GM21381 (cell line): ENCODE results near the gene WDFY3.

ENCODE experiments used
- ATAC-seq: cut with Tn5 transposase; IDR thresholded peaks from one replicate; pipeline ENCODE4 v1.9.1; 2021; ENCODE audit warnings: mild to moderate bottlenecking, moderate library complexity; ENCODE audit not compliant: unreplicated experiment

Gene WDFY3

DNA sequence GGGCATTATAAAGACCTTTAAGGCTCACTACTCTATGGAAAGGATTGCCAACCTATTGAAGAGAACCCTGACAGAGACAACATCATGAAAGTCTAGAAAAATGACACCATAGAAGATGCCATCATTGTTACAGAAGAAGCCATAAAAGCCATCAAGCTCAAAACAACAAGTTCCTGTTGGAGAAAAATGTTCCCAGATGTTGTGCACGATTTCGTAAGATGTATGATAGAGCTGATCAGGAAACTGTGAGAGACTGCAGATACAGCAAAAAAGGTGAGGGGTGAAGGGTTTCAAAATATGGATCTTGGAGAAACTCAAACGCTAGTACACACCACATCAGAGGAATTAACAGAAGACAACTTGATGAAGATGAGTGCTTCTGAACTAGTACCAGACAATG lies 53.3 kb downstream of the WDFY3 start:
- ATAC-seq, result no peak

DNA sequence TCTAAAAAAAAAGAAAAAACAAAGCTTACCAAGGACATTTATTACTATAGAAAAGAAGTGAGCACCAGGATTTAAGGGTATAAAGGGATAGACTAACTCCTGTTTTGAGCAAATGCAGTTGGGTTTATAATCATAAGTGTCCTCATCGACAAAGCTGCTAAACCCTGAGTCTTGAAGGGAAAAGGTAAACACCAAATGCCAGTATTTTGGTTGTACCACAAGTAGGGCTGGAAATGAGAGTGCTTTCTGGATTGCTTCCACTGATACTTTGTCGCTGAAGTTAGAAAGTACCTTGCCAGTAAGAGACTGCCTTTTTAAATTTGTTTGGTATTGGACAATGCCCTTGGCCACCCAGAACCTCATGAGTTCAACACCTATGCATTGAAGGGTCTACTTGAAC lies 53.7 kb downstream of the WDFY3 start:
- no peak for ATAC-seq

DNA sequence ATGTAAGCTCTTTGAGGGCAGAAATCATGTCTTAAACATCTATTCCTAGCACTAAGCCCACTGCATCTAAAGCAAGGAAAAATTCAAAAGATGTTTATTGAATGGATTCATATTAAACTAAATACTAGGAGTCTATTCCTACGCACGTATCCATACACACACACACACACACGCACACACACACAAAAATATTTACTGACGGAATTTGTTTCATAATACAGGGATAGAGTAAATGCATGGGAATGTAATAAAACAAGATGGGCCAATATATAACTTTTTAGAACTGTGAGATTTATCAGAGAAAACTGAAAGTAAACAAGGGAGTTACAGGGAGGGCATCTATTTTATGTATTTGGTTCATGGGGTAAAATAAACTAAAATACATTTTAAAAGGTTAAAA lies 57.6 kb downstream of the WDFY3 start:
- ATAC-seq, result no peak

DNA sequence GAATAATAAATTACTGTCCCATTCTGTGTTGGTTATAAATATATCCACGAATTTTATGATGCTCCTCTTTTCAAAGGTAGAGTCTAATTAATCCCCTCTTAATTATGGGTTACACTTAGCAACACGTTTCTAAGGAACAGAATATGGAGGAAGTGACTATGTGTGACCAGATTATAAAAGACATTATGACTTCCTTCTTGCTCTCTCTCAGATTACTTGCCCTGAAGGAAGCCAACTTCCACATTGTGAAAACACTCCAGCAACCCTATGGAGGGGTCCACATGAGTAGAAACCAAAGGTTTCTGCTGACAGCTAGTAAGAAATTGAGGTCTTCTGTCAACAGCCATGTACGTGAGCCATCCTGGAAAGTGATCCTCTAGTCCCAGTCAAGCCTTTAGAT lies 59.3 kb downstream of the WDFY3 start:
- ATAC-seq, result no peak

DNA sequence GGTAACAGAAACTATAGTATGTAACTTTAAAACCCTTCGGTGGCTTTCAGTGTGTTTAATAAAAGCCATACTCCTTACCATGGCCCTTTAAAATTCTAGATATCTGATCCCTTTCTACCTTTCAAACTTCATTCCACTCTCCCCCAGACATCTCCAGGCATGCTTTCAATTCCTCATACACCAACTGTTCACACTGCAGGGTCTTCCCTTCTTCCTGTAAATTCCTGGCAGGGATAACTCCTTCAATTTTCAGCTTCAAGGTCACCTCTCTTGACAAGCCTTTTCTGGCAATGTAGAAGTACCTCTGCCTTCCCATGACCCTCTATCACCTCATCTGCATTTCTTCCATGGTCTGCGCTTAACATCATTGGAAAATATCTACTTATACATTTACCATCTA lies 60.8 kb downstream of the WDFY3 start:
- ATAC-seq, result no peak

DNA sequence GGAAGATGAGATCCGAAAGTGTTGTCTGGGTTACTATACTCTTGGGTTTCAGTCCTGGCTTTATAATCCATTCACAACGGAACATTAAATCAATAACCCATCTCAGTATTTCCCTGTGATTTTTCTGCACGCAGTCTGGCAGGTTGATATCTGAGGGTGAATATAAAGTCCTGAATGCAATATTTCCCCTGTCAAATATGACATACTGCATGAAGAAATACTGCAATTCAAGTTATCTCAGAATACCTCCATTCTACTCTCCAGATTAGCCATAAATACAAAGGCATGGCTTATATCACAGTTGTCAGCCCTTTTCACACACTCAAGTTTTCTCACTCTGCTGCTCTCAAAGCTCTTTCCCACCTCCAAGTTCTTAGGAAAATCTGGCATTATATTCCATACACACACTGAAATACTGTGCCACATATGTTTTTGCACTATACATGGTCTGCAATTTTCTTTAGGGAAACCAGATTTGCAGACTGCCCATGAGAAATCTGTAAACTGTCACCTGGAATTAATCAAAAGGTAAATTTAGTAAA lies 64.7 kb downstream of the WDFY3 start:
- ATAC-seq, result no peak

DNA sequence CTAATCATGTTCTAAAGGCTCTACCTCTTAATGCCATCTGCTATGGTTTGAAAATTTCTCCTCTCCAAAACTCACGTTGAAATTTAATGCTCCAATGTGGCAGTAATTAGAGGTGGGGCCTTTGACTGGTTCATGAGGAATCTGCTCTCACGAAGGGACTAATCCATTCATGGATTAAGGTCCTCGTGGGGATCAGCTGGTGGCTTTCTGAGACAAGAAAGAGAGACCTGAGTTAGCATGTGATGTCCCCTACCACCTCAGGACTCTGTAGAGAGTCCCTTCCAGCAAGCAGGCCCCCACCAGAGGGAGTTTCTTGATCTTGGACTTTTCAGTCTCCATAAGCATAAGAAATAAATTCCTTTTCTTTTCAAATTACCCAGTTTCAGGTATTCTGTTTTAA lies 65.3 kb downstream of the WDFY3 start:
- no peak for ATAC-seq

DNA sequence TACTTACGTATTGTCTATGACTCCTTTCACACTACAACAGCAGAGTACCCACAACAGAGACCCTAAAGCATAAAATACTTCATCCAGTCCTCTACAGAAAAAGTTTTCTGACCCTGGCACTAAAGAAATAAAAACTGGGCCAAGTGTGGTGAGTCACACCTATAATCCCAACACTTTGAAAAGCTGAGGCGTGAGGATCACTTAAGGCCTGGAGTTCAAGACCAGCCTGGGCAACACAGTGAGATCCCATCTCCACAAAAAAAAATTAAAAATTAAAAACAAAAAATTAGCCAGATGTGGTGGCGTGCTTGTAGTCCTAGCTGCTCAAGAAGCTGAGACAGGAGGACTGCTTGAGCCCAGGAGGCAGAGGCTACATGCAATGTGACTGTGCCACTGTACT lies 66.9 kb downstream of the WDFY3 start:
- ATAC-seq, result no peak

DNA sequence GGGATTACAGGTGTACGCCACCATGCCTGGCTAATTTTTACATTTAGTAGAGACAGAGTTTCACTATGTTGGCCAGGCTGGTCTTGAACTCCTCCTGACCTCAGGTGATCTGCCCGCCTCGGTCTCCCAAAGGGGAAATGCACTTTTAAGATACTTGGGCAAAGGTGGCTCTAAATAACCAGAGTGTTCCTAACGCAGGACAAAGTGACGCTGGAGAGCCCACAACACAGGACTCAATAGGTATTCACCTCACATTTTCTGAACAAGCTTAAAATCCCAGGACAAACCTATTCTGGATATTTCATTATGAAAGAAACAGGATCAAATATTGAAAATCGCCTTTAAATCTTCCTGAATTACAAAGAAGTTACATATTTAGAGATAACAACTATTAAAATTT lies 69.0 kb downstream of the WDFY3 start:
- no peak for ATAC-seq

DNA sequence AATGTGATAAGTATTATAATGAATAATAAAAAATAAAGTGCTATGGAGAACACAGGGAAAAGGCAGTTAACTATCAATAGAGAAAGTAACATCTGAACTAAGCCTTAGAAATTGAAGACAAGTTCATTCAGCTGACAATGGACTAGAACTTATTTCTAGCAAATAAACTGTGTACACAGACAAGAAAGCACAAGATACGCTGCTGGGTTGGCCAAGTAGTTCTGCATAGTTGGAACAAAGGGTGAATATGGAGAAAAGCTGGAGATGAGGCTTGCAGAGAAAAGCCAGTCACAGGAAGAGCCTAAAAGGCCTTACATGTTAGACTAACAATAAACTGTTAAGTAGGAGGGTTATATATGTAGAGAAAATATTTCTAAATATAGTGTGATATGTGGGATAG lies 71.2 kb downstream of the WDFY3 start:
- no peak for ATAC-seq

DNA sequence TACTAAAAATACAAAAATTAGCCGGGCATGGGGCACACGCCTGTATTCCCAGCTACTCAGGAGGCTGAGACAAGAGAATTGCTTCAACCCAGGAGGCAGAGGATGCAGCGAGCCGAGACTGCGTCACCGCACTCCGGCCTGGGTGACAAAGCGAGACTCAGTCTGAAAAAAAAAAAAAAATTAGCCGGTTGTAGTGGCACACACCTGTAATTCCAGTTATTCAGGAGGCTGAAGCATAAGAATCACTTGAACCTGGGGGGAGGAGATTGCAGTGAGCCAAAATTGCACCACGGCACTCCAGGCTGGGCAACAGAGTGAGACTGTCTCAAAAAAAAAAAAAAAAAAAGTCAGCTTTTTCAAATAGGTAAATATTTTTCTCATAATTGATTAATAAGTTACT lies 71.9 kb downstream of the WDFY3 start:
- ATAC-seq, result no peak

DNA sequence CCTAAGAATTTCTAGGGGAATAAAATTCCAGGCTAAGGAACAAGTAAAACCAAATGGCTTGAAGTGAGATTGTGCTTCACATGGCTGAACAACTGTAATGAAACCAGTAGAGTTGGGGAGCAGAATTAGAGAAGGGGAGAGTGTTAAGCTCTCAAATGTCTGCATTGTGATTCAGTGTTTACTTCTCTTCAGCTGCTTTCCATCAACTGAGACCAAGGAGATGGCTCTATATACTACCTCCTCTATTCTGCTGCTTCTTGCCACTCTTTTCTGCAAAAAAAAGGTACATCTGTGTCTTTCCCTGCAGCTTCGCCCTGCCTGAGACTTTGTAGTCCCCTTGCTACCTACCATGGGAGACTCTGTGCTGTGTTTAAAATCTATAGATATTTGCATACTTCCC lies 73.5 kb downstream of the WDFY3 start:
- ATAC-seq, result no peak

DNA sequence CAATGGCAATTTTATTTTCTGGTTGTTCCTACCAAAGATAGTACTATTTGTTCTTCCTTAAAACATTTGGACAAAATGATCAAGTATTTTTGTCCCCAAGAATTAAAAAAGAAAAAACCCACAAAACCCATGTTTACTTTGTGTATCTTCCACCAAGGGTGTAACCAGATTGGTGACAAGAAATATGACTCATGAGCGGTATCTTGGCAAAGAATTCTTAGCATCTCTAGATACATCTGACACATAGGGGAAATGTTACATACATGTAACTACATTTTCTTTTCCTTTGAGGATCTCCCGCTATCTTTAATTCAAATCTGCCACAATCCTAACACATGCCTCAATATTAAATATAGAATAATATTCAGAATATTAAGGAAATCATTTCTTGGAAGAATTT lies 78.7 kb downstream of the WDFY3 start:
- no peak for ATAC-seq

DNA sequence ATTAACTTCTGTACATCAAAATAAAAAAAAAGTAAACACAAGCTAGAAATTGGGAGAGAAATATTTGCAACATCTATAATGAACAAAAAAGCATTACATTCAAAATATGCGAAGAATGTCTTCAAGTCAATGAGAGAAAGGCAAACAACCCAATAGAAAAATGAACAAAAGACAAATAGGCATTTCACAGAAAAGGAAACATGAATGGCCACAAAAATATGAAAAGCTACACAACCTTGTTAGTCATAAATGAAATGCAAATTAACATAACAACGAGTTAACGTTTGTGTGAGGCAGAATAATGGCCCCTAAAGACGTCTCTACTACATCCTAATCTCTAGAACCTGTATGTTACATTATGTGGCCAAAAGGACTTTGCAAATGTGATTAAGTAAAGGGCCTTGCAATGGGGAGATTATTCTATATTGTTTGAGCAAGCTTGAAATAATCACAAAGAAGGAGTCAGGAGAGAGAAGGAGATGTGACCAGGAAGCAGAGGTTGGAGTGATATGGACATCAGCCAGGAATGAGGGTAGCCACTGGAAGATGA lies 86.8 kb downstream of the WDFY3 start:
- ATAC-seq, result no peak

DNA sequence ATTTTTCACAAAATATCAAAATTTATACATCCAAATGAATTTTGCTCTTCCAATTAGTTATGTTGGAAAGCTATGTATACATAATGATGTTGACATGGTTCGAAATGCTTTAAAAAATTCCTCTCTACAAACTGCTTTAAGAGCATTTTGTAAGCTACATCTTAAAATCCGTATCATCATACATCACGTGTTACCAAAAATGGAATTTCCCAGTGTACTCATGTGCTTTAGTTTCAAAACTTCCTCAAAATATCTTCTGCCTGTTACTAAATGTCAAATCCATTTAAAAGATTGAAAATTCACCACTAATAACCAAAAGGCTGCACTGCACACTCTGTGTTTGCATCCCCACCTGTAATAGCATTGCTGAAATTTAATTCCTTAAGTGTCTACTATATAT lies 87.9 kb downstream of the WDFY3 start:
- no peak for ATAC-seq

DNA sequence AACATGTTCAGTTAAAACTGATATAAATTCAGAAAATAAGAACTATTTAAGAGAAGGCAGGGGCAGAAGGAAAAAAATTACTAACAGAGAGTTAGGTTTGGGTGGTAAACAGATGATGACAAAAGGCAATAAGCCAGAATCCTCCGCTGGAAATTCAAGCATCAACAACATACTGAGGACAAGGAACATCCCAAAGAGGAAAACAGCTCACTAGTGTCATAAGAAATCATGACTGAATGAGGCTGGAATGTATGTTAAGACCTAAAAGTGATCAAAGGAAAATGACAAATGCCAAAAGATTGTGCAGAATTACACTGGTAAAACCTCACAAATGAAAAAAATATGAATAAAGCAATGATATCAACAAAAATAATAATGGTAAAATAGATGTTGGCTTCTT lies 88.4 kb downstream of the WDFY3 start:
- no peak for ATAC-seq

DNA sequence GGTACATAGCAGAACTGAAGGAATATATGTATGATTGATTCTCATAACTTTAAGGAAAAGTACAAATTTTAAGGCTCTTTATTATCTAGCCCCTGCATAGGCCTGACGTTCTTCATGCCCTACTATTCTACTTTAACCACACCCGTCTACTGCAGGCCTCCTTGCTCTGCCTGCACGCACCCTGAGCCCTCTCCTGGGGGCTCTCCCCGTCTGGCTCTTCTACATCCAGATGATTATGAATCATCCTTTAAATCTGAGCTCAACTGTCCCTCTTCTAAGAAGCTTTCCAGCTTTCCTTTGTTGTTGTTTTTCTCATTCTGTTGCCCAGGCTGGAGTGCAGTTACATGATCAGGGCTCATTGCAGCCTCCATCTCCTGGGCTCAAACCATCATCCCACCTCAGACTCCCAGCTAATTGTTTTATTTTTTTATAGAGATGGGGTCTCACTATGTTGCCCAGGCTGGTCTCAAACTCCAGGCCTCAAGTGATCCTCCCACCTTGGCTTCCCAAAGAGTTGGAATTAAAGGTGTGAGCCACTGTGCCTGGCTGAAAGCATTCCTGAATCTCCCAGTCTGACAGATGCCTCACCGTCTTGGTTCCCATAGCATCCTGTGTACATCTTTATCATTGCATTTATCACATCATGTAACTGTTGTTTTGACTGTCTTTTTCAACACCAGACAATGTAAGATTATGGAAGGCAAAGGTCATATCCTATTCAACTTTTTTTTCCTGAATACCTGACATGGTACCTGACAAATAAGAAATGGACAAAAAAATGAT lies 89.2 kb downstream of the WDFY3 start:
- no peak for ATAC-seq

DNA sequence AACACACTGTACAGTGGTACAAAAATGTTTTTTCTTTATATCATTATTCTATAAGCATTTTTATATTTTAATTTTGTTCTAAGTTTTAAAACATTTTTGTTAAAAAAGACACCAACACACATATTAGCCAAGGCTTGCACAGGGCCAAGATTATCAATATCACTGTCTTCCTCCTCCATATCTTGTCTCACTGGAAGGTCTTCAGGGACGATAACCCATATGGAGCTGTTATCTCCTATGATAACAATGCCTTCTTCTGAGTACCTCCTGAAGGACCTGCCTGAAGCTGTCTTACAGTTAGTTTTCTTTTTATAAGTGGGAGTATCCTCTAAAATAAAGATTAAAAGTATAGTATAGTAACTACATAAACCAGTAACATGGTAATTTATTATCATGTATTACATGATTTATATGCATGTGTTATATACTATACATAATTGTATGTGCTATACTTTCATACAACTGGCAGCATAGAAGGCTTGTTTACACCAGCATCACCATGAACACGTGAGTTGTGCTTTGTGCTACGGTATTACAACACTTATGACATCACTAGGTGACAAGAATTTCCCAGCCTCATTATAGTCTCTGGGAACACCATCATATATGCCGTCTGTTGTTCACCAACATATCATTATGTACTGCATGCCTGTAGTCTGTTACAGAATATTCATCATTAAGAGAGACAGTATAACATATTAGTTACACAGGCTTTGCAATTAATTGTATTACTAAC lies 90.7 kb downstream of the WDFY3 start:
- no peak for ATAC-seq

DNA sequence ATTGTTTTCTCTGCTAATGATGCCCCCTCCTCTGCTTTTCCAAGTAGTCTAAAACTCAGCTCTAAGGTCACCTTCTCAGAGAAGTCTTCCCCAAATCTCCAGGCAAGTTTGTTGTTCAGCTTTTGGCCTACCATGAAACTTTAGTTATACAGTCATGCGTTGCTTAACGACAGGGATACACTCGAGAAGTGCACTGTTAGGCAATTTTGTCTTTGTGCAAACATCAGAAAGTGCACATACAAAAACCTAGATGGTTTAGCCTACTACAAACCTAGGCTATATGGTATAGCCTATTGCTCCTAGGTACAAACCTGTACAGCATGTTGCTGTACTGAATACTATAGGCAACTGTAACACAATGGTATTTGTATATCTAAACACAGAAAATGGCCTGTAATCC lies 91.9 kb downstream of the WDFY3 start:
- no peak for ATAC-seq

DNA sequence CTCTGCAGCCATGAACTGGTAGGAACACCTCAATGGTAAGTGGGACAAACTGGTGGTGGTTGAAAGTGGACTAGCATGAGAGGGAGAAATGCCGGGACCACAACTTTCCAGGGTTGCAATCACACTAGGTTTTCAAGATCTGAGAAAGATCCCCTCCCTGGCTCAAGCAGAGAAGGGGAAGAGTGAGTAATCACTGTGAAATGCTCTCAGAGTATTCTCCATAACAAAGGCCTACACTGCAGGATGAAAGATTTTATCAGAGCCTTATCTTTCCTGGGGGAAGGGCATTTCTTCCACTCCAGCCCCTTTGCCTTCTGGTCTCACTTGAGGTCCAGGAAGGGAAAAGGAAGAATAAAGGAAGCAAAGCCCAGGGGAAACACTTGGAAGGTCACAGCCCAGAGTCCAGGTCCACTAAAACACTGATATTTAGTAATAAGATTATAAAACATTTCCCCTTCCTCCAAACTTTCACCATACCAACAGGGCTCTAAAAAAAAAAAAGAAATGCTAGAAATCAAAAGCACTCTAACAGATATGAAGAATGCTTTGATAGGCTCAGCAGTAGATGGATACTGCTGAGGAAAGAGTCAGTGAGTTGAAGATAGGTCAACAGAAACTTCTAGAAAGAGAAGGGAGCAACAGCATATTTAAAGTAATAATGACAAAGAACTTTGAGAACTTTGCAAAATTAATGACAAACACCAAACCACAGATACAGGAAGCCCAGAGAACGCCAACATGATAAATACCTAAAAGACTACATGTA lies 95.9 kb downstream of the WDFY3 start:
- ATAC-seq, result no peak

DNA sequence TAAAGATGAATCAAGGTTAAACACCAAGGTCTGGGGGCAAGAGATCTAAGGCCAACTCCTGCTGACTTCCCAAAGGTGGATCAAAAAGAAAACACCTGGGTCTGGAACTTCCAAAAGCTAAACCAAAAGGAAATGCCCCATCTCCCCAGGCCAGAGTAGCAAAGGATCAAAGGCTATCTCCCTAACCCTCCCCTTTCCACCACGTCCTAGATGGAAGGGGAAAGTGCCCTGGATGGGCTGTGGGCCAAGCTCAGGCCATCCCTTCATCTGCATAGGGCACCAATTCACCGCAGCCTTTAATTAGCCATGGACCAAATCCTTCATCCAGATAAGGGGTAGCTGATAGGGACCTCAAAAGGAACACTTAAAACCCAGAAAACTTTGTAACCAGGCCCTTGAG lies 100.2 kb downstream of the WDFY3 start:
- ATAC-seq, result no peak
